ENCODE data around the gene GRK6. TPM values are rescaled to one million over a fixed set of nuclear protein-coding genes. Genes with fewer than 3 reads are reported as not detected.

The GRK6 gene
- total RNA-seq, 3 donors from 2014 or later, result 38.4 to 48.1 (median 46.7) TPM

DNA sequence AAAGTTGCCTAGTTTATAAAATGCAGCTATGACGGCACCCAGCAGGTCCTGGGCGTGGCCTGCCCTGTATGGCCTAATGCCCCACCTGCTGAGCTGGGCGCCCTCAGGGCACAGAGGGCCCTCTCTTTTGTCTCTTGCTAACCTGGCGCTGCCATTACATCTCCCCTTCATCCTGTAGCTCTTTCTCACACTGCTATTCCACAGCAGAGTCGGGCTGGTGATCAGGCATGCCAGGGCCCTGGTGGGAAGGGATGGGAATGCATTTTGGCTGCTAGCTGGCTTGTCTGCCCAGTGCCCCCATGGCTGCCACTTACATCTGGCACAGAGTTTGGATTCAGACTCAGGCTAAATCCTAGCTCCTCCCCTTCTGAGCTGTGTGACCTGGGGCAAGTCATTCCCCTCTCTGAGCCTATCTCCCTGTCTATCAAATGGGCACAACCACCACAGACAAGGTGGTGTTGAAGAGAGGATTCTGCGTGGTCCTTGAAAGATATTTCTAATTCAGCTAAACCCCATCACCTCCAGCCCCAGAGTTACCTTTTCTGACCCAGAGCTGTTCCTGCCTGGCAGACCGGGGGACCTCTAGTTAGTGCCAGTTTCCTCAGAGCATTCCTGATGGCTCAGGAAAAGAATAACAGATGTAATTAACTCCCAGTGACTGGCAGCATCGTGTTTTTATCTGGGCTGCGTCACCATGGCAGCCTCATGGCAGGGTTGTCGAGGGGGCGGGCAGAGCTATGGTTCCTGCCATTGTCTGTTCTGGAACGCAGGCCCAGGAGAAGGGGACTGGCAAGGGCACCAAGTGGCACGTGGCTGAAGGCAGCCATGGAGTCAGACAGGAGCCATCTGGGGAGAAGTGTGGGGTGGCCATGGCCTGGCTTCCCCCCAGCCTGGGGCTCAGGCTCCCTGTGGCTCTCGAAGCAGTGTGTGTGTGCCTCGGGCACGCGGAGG is 26.5 kb downstream of the GRK6 start:
- Histone ChIP-seq H3K4me1 (ENCODE audit: low read depth) (peaks cover 14% of the 10 kb centered on the region), H3K9me3 (no peaks in the 10 kb centered on the region), H3K4me3 (no peak overlapping the region), H3K36me3 (ENCODE audit: low read depth) (no peaks in the 10 kb centered on the region)
- TF ChIP-seq, protein P1, sequence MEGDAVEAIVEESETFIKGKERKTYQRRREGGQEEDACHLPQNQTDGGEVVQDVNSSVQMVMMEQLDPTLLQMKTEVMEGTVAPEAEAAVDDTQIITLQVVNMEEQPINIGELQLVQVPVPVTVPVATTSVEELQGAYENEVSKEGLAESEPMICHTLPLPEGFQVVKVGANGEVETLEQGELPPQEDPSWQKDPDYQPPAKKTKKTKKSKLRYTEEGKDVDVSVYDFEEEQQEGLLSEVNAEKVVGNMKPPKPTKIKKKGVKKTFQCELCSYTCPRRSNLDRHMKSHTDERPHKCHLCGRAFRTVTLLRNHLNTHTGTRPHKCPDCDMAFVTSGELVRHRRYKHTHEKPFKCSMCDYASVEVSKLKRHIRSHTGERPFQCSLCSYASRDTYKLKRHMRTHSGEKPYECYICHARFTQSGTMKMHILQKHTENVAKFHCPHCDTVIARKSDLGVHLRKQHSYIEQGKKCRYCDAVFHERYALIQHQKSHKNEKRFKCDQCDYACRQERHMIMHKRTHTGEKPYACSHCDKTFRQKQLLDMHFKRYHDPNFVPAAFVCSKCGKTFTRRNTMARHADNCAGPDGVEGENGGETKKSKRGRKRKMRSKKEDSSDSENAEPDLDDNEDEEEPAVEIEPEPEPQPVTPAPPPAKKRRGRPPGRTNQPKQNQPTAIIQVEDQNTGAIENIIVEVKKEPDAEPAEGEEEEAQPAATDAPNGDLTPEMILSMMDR (IDR thresholded peaks at IDR 0.05), result no peak
- ATAC-seq (no peak), DNase-seq (peak in 1 of 3 donors; percentile 57)
- intact Hi-C loops (cut with DNase I, micrococcal nuclease), result loop anchor here (5.0 kb wide), 1 partner anchor 61 kb away; no protein-coding TSS in a partner anchor

DNA sequence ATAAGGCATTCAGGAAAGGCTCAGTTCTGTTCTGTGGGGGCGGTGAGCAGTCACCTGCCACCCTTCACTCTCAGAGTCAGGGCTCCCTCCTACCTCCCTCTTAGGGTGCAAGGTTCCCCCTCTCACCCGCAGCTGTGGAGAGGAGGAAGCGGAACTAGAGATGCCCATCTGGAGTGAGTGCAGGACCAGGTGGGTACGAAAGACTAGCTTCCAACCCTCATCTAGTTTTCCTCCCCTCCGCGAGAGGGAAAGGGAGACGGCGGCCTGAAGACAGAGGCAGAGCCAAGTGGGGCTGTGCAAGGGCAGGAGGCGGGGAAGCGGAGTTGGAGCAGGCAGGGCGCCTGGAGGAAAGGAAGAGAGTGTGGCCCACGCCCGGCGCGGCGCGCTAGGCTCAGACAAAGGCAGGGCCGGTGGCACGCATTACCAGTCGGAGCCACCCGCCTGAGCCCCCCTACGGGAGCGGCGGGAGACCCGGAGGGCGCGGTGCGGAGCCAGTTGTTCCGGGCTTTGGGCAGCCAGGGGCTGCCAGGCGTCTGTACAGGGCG is 27.4 kb downstream of the GRK6 start:
- Histone ChIP-seq H3K4me1 (ENCODE audit: low read depth) (peaks cover 13% of the 10 kb centered on the region), H3K4me3 (no peak overlapping the region), H3K9me3 (no peaks in the 10 kb centered on the region), H3K36me3 (ENCODE audit: low read depth) (no peaks in the 10 kb centered on the region)
- intact Hi-C loops (cut with DNase I, micrococcal nuclease), result loop anchor here (5.0 kb wide), 1 partner anchor 62 kb away; no protein-coding TSS in a partner anchor
- TF ChIP-seq, protein P1 (IDR thresholded peaks at IDR 0.05), result no peak
- no peak for DNase-seq
- ATAC-seq, result no peak

DNA sequence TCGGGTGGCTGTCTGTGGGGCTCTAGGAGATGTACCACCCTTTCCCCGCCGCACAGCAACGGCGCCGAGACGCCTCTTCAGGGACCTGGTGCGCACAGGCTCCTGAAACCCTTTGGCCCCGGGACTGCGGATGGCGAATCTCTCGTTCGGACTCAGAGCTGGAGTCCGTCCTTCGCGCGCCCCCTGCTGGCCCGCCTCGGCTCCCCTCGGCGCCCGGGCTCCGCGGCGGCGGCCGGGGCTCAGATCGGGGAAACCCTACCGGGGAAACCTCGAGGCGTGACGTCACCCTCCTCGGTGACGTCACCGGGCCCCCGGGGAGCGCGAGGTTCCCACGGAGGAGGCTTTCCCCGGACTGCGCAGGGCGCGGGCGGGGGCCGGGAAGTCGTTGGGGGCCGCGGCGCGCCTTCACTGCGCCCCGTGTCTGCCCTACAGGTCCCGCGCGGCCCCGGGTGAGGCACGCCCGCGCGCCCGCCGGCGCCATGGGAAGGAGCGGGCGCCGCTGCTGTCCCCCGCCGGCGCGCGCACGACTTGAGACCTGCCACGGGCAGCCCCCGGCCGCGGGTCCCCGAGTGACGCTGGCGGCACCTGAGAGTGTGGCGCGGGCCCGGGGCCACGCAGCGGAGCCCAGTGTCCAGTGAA is 28.0 kb downstream of the GRK6 start:
- peak; percentile 76 for ATAC-seq

DNA sequence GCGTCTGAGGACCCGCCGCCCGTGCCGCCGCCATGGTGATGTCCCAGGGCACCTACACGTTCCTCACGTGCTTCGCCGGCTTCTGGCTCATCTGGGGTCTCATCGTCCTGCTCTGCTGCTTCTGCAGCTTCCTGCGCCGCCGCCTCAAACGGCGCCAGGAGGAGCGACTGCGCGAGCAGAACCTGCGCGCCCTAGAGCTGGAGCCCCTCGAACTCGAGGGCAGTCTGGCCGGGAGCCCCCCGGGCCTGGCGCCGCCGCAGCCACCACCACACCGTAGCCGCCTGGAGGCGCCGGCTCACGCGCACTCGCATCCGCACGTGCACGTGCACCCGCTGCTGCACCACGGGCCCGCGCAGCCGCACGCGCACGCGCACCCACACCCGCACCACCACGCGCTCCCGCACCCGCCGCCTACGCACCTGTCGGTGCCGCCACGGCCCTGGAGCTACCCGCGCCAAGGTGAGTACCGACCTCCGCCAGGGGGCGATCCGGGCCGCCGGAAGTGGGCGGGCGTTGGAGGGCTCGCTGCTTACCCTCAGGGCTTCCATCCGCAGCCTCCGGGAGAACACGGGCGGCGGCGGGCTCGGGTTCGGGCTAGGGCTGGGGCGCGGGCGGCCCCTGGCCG is 28.7 kb downstream of the GRK6 start:
- ATAC-seq (peak; percentile 71), DNase-seq (peak; percentile 89 to 95 (median 94))
- peak overlapping the region; percentile 36 for H3K4me3 ChIP-seq
- TF ChIP-seq, protein P1 (IDR thresholded peaks at IDR 0.05), result peak; percentile 75
- H3K36me3 ChIP-seq (ENCODE audit: low read depth), result no peaks in the 10 kb centered on the region
- intact Hi-C loops (cut with DNase I, micrococcal nuclease), result no loop called here
- H3K4me1 ChIP-seq (ENCODE audit: low read depth), result peaks cover 13% of the 10 kb centered on the region
- no peaks in the 10 kb centered on the region for H3K9me3 ChIP-seq

More for the DNA sequence above, 28.0 kb downstream of the GRK6 start:
- Histone ChIP-seq H3K9me3 (no peaks in the 10 kb centered on the region), H3K36me3 (ENCODE audit: low read depth) (no peaks in the 10 kb centered on the region), H3K4me1 (ENCODE audit: low read depth) (peaks cover 13% of the 10 kb centered on the region), H3K4me3 (peak overlapping the region; percentile 36)
- TF ChIP-seq, protein P1 (IDR thresholded peaks at IDR 0.05), result peak; percentile 90
- DNase-seq, result peak; percentile 94 to 98 (median 97)
- intact Hi-C loops (cut with DNase I, micrococcal nuclease), result loop anchor here (5.0 kb wide), 1 partner anchor 62 kb away; no protein-coding TSS in a partner anchor

Data from mucosa of descending colon (tissue), 3 donors.